GM20000 (cell line): Measurements from ENCODE around the gene NDUFAF8.

Experiments
- DNase-seq: peaks from one replicate; pipeline ENCODE4 v3.0.0; 2012; ENCODE audit warnings: low spot score
- TF ChIP-seq, protein P1 (sequence below): IDR thresholded peaks from 2 replicates; pipeline ENCODE4 v1.5.1; 2012; ENCODE audit warnings: mild to moderate bottlenecking, control low read depth; ENCODE audit errors: extremely low read depth, missing control alignments

The NDUFAF8 gene

DNA sequence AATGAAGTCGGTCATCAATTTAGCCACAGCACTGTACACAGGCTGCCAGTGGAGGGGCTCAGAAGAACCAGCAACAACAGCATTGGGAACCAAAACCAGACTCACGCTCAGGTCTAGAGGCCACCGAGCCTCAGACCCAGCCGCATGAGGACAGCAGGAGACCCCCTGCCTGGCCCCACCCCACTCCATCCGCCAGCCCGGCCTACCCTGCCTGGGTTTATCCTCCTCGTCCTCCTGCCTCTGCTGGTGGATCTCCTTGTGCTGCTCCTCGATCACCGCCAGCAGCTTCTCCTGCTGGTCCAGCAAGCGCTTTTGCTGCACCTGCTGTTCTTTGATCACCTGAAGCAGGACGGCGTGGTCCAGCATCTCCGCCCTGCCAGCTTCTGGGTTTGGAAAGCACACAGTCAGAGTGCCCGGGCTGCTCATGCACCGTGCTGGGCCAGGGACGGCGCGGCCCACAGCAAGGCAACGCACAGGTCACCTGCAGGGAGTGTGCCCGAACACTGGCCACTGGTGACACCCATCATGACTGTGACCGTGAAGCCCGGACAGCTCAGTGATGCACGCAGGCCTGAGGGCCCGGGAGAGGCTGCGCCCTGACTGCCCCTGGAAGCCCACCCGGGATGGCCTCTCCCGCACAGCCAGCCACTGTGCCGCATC, 7.7 kb downstream of the NDUFAF8 start:
- TF ChIP-seq, protein P1, sequence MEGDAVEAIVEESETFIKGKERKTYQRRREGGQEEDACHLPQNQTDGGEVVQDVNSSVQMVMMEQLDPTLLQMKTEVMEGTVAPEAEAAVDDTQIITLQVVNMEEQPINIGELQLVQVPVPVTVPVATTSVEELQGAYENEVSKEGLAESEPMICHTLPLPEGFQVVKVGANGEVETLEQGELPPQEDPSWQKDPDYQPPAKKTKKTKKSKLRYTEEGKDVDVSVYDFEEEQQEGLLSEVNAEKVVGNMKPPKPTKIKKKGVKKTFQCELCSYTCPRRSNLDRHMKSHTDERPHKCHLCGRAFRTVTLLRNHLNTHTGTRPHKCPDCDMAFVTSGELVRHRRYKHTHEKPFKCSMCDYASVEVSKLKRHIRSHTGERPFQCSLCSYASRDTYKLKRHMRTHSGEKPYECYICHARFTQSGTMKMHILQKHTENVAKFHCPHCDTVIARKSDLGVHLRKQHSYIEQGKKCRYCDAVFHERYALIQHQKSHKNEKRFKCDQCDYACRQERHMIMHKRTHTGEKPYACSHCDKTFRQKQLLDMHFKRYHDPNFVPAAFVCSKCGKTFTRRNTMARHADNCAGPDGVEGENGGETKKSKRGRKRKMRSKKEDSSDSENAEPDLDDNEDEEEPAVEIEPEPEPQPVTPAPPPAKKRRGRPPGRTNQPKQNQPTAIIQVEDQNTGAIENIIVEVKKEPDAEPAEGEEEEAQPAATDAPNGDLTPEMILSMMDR: no peak
- no peak for DNase-seq

DNA sequence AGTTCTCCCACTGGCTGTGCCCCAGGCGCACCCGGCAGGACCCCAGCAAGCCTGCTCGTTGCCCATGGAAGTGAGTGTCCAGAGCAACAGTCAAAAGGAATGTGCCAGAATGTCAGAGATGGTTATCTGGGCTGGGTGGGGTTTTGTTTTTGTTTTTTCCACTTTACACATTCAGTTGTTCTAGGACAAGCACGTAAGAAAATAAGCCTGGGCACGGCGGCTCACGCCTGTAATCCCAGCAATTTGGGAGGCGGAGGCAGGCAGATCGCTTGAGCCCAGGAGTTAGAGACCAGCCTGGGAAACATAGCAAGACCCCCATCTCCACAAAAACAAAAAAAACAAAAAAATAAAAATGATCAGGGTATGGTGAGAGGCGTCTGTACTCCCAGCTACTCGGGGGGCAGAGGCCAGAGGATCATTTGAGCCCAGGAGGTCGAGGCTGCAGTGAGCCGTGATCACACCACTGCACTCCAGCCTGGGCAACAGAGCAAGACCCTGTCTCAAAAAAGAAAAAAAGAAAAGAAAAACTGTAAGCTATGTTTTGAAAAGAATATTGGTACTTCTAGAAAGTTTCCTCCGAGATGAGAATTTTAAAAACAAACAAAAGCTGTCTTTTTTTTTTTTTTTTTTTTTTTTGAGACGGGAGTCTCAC, 8.3 kb downstream of the NDUFAF8 start:
- TF ChIP-seq, protein P1: no peak
- no peak for DNase-seq

DNA sequence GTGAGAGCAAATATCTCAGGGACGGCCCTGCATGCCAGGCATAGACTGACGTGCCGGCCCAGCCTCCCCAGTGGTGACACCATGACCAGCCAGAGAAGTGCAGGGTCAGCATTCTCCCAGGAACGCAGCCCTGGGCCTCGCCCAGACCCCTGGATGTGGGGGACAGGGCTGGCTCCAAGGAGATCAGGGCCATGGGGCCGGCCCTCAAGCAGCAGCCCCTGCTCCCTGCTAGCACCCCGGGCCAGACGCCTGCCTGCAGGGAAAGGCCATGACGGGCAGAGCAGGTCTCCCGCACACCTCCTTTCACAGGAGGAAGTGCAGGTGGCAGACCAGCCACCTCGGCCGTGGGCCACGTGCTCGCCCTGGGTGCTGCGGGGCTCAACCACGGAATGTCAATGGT, 9.5 kb downstream of the NDUFAF8 start:
- DNase-seq: no peak
- TF ChIP-seq, protein P1: no peak

DNA sequence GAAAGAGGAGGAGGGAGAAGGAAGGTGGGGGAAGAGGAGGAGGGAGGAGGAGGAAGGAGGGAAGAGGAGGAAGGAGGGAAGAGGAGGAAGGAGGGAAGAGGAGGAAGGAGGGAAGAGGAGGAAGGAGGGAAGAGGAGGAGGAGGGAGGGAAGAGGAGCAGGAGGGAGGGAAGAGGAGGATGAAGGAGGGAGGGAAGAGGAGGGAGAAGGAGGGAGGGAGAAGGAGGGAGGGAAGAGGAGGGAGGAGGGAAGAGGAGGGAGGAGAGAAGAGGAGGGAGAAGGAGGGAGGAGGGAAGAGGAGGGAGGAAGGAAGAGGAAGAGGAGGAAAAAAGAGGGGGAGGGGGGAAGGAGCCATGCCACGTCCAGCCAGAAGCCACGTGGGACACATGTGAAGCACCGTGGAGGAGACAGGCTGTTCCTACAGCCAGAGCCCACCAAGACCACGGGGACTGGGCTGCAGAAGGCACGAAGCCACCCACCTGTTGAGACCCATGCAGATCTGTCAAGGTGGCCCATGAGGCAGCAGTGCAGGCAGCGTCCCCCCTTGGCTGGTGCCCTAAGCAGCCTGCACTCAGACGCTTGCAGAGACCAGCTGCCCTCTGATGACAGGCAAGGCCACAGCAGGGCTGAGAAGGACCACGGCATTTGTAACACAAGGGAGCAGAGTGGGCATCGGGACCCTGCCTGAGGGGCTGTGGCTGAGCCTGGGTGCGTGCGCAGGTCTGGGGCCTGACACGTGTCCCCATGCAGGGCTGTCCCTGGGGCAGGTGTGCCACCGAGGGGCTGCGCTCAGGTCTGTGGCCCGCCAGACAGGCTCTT, 10.3 kb downstream of the NDUFAF8 start:
- no peak for DNase-seq
- TF ChIP-seq, protein P1: no peak

DNA sequence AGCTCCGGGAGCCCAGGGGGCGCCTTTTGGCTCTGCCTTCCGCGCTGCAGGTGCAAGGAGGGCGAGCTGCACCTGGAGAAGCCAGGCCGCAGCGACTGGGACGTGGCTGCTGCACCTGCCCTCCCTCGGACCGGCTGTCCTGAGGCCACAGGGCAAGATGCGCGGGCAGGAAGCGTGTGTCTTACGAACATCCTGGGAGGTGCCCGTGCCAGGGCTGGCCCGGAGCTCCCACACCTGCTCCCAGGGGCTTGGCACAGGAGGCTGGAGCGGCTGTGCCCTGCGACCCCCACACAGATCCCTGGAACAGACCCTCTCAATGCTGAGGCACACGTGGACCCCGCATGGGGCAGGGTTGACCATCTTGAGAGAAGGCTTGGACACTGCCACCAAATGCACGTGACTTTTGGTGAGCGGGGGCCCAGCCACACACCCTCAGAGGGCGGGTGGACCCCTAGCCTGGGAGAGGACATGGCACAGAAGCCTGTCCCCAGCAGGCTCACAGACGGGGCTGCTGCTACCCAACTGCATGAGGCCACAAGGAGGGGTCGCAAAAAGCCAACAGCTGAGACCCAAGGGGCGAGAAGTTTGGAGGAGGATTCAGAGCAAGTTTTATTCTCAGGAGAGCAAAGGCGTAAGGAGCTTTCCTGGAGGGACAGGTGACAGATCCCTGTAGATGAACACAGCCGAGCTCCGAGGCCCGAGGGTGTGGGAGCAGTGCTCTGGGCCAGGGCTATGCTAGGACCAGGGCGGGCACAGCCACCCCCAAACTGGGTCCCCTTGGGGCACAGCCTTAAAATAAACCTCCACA, 11.4 kb downstream of the NDUFAF8 start:
- TF ChIP-seq, protein P1: no peak
- DNase-seq: no peak

DNA sequence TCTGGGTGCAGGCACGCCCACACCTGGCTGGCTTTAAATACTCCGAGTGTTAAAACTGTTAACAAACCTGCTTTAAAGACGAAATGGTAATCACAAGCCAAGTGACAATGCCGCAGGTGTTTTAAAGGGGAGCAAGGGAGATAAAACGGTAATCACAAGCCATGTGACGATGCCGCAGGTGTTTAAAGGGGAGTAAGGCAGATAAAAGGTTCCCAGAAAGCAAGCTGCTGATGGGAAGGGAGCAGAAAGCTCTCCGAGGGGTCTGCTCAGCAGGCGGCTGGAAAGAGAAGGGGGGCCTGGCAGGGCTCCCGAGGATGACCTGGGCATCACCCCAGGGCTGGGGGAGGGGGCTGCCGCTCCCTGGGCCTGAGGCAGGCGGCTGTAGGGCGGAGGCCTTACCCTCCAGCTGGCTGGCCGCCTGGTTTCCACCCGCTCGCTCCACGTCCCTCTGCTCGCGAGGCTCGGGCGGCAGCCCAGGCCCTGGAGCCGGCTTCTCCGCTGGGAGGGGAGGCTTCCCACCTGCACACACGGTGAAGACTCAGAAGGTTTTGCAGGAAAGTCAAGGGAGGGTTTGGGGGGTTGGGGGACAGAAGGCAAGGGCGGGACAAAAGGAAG, 12.1 kb downstream of the NDUFAF8 start:
- TF ChIP-seq, protein P1: no peak
- no peak for DNase-seq
